ENCODE results near the gene PDHX. TPM values are rescaled to one million over a fixed set of nuclear protein-coding genes. Genes with fewer than 3 reads are reported as not detected.

PDHX gene
- total and polyA plus RNA-seq, 10 of the 15 experiments (the other 5 are each of a cell fraction or from before 2014, with no cell fraction given) = 14.5 to 41.9 (median 28.0) TPM

DNA sequence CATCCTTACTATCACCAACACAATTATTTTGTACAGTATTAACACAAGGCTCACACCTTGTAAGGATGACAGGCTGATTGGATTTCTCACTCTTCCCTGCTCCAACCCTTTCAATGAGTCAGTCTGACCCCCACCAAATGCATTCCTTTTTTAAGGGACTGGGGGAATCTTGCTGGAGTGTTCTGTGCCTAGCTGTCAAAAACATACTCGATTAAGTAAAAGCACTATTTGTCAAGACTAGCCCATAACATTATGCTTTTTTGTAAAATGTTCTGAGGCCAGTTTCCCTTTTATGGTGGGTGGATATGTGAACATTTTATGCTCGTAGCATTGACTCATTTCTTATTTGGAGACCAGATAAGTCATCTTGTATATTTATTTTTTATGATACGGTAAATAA, 87.2 kb downstream of the PDHX start:
- DNase-seq (ENCODE audit: low read depth, low spot score) (no peak), ATAC-seq (no peak), FAIRE-seq (no peak)
- SMC1A ChIA-PET (ENCODE audit: uncharacterized antibody, unreplicated experiment) = interaction anchor here (0.6 to 15.3 kb wide), 14 partner anchors 9 to 462 kb away, joined by 3 to 234 read pairs (median 6); no protein-coding TSS in a partner anchor
- H3K27me3 ChIP-seq (replicated peaks in 1 of 2; ENCODE audit: control insufficient read depth in 2 of 2, insufficient read depth in 2 of 2, low read length in 1 of 2) = no peaks in the 10 kb centered on the region
- POLR2A ChIA-PET = interaction anchor here (1.1 kb wide), 1 partner anchor 136 kb away, joined by 4 read pairs; the partner anchor contains the start of gene CD44
- no TSS peak for BruUV-seq (replicated peaks)
- H3K79me2 ChIP-seq (ENCODE audit: control insufficient read depth, insufficient read depth, low read length) = no peaks in the 10 kb centered on the region
- no peak overlapping the region for H3K27ac ChIP-seq (ENCODE audit: control insufficient read depth, insufficient read depth)
- RAD21 ChIA-PET (ENCODE audit: unreplicated experiment) = interaction anchor here (1.2 to 2.1 kb wide), 6 partner anchors 126 to 388 kb away, joined by 3 to 10 read pairs (median 5); no protein-coding TSS in a partner anchor
- intact Hi-C loops (cut with micrococcal nuclease; ENCODE audit: unreplicated experiment) (no loop called here), in situ Hi-C loops (cut with MboI) (loop anchor here (10.0 kb wide), 1 partner anchor 759 kb away; no protein-coding TSS in a partner anchor)
- no peaks in the 10 kb centered on the region for H4K20me1 ChIP-seq (ENCODE audit: control insufficient read depth, insufficient read depth)
- H3K9ac ChIP-seq (ENCODE audit: control insufficient read depth, insufficient read depth, low read length) = no peak overlapping the region
- no peaks in the 10 kb centered on the region for H3K36me3 ChIP-seq (ENCODE audit: control insufficient read depth in 2 of 2, insufficient read depth in 2 of 2, low read length in 1 of 2)
- peaks cover 19% of the 10 kb centered on the region for H3K4me1 ChIP-seq (ENCODE audit: control insufficient read depth, insufficient read depth, low read length)
- no peak overlapping the region for H3K4me3 ChIP-seq
- WGBS (ENCODE audit: insufficient coverage, insufficient replicate concordance, low lambda C conversion rate, missing lambda C conversion rate) = 91% methylated on average over 3 of the region's 3 CpGs
- no peak overlapping the region for H3K4me2 ChIP-seq (ENCODE audit: control insufficient read depth, insufficient read depth)
- no peak overlapping the region for H2AFZ ChIP-seq (ENCODE audit: control insufficient read depth, low read depth, low read length)
- CTCF ChIA-PET = interaction anchor here (0.7 to 12.1 kb wide), 14 partner anchors 38 to 388 kb away, joined by 3 to 122 read pairs (median 4); no protein-coding TSS in a partner anchor
- H3K9me3 ChIP-seq (replicated peaks; ENCODE audit: control insufficient read depth, insufficient read depth, low read length) = no peaks in the 10 kb centered on the region
- TF ChIP-seq NFYB (IDR thresholded peaks at IDR 0.05; ENCODE audit: insufficient read depth, low read depth, low read length) (no peak), IRF4 (IDR thresholded peaks at IDR 0.05; ENCODE audit: low read depth, low read length) (no peak)

- Histone ChIP-seq H4K20me1 (ENCODE audit: control insufficient read depth, insufficient read depth) (no peaks in the 10 kb centered on the region), H3K4me2 (ENCODE audit: control insufficient read depth, insufficient read depth) (no peak overlapping the region), H3K9ac (ENCODE audit: control insufficient read depth, insufficient read depth, low read length) (no peak overlapping the region), H3K4me3 (no peak overlapping the region), H3K27me3 (replicated peaks in 1 of 2; ENCODE audit: control insufficient read depth in 2 of 2, insufficient read depth in 2 of 2, low read length in 1 of 2) (no peaks in the 10 kb centered on the region), H3K9me3 (replicated peaks; ENCODE audit: control insufficient read depth, insufficient read depth, low read length) (no peaks in the 10 kb centered on the region), H3K4me1 (ENCODE audit: control insufficient read depth, insufficient read depth, low read length) (peaks cover 18% of the 10 kb centered on the region), H3K36me3 (ENCODE audit: control insufficient read depth in 2 of 2, insufficient read depth in 2 of 2, low read length in 1 of 2) (no peaks in the 10 kb centered on the region), H2AFZ (ENCODE audit: control insufficient read depth, low read depth, low read length) (no peak overlapping the region), H3K27ac (ENCODE audit: control insufficient read depth, insufficient read depth) (no peak overlapping the region), H3K79me2 (ENCODE audit: control insufficient read depth, insufficient read depth, low read length) (no peaks in the 10 kb centered on the region)
- 91% methylated on average over 4 of the region's 4 CpGs for WGBS (ENCODE audit: insufficient coverage, insufficient replicate concordance, low lambda C conversion rate, missing lambda C conversion rate)
- intact Hi-C loops (cut with micrococcal nuclease; ENCODE audit: unreplicated experiment) = no loop called here
- ChIA-PET SMC1A (ENCODE audit: uncharacterized antibody, unreplicated experiment) (interaction anchor here (1.0 to 15.3 kb wide), 12 partner anchors 10 to 251 kb away, joined by 3 to 234 read pairs (median 8); no protein-coding TSS in a partner anchor), CTCF (interaction anchor here (0.8 to 7.1 kb wide), 9 partner anchors 10 to 386 kb away, joined by 3 to 48 read pairs (median 5); no protein-coding TSS in a partner anchor), POLR2A (no interaction called here), RAD21 (ENCODE audit: unreplicated experiment) (interaction anchor here (0.7 to 2.5 kb wide), 16 partner anchors 11 to 370 kb away, joined by 3 to 20 read pairs (median 6); no protein-coding TSS in a partner anchor)
- in situ Hi-C loops (cut with MboI) = loop anchor here (10.0 kb wide), 1 partner anchor 760 kb away; no protein-coding TSS in a partner anchor
- no TSS peak for BruUV-seq (replicated peaks)
- FAIRE-seq (no peak), DNase-seq (ENCODE audit: low read depth, low spot score) (no peak), ATAC-seq (no peak)
- TF ChIP-seq SUPT20H (IDR thresholded peaks at IDR 0.05; ENCODE audit: borderline replicate concordance, control insufficient read depth, low read depth, low read length) (no peak), STAT1 (conservative IDR thresholded peaks at IDR 0.05) (no peak), POU2F2 (IDR thresholded peaks at IDR 0.05; ENCODE audit: borderline replicate concordance, low read depth, low read length) (no peak), REST (IDR thresholded peaks at IDR 0.05; ENCODE audit: low read depth, low read length) (no peak), POLR2A (IDR thresholded peaks at IDR 0.05; ENCODE audit: low read depth, low read length) (no peak), BRCA1 (IDR thresholded peaks at IDR 0.05; ENCODE audit: low read depth, low read length) (no peak), ZNF24 (IDR thresholded peaks at IDR 0.05) (no peak), EP300 (IDR thresholded peaks at IDR 0.05; ENCODE audit: borderline replicate concordance in 1 of 2, control insufficient read depth in 1 of 2, low read depth in 2 of 2, low read length in 2 of 2) (no peak)
- TF ChIP-seq, protein P1, sequence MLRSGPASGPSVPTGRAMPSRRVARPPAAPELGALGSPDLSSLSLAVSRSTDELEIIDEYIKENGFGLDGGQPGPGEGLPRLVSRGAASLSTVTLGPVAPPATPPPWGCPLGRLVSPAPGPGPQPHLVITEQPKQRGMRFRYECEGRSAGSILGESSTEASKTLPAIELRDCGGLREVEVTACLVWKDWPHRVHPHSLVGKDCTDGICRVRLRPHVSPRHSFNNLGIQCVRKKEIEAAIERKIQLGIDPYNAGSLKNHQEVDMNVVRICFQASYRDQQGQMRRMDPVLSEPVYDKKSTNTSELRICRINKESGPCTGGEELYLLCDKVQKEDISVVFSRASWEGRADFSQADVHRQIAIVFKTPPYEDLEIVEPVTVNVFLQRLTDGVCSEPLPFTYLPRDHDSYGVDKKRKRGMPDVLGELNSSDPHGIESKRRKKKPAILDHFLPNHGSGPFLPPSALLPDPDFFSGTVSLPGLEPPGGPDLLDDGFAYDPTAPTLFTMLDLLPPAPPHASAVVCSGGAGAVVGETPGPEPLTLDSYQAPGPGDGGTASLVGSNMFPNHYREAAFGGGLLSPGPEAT (IDR thresholded peaks at IDR 0.05; ENCODE audit: low read depth) = no peak
These were observed 88.8 kb downstream of the PDHX start for GRCh38 chr11:35005141-35005780.

Data from GM12878 (cell line).